H9 (cell line): Measurements from ENCODE around the gene AVPR2. TPM values are rescaled to one million over a fixed set of nuclear protein-coding genes. Genes with fewer than 3 reads are reported as not detected.

ENCODE experiments used
- DNase-seq: peaks from one replicate; pipeline ENCODE4 v3.0.0-alpha.2; 2017
- H2AFZ ChIP-seq: one replicate; pipeline ENCODE4 v1.6.1; 2013; ENCODE audit warnings: mild to moderate bottlenecking, low read length, control low read depth, moderate library complexity
- H2AK5ac ChIP-seq: 2 replicates; pipeline ENCODE4 v1.6.1; 2013; ENCODE audit warnings: low read length, control low read depth, mixed read lengths; ENCODE audit not compliant: insufficient read length
- H2BK120ac ChIP-seq: one replicate; pipeline ENCODE4 v1.6.1; 2013; ENCODE audit warnings: low read depth, mild to moderate bottlenecking, low read length, control low read depth, inconsistent platforms; ENCODE audit not compliant: poor library complexity, severe bottlenecking
- H2BK12ac ChIP-seq: 2 replicates; pipeline ENCODE4 v1.6.1; 2013; ENCODE audit warnings: low read length, control low read depth, mixed read lengths, low read depth; ENCODE audit not compliant: insufficient read length
- H2BK15ac ChIP-seq: 2 replicates; pipeline ENCODE4 v1.6.1; 2013; ENCODE audit warnings: low read depth, low read length, control low read depth
- H2BK20ac ChIP-seq: one replicate; pipeline ENCODE4 v1.6.1; 2013; ENCODE audit warnings: low read depth, mild to moderate bottlenecking, low read length, control low read depth, inconsistent platforms; ENCODE audit not compliant: poor library complexity, severe bottlenecking
- H2BK5ac ChIP-seq: 2 replicates; pipeline ENCODE4 v1.6.1; 2013; ENCODE audit warnings: low read length, control low read depth, mixed read lengths; ENCODE audit not compliant: insufficient read length
- H3K14ac ChIP-seq: 2 replicates; pipeline ENCODE4 v1.6.1; 2013; ENCODE audit warnings: low read length, control low read depth; ENCODE audit not compliant: insufficient read depth
- H3K18ac ChIP-seq: 2 replicates; pipeline ENCODE4 v1.6.1; 2013; ENCODE audit warnings: low read depth, mild to moderate bottlenecking, mixed read lengths, low read length, control low read depth; ENCODE audit not compliant: insufficient read length
- H3K23ac ChIP-seq: 2 replicates; pipeline ENCODE4 v1.6.1; 2013; ENCODE audit warnings: low read length, control low read depth, mixed read lengths, low read depth; ENCODE audit not compliant: insufficient read length
- H3K23me2 ChIP-seq: 2 replicates; pipeline ENCODE4 v1.6.1; 2013; ENCODE audit warnings: low read depth, mild to moderate bottlenecking, mixed read lengths, low read length, control low read depth; ENCODE audit not compliant: insufficient read length, poor library complexity, severe bottlenecking
- H3K27ac ChIP-seq: 2 replicates; pipeline ENCODE4 v1.5.1; 2013; ENCODE audit warnings: low read length, control low read depth, mixed read lengths, low read depth; ENCODE audit not compliant: insufficient read length
- H3K27me3 ChIP-seq: 2 replicates; pipeline ENCODE4 v1.6.1; 2013; ENCODE audit warnings: low read length, control low read depth, inconsistent platforms; ENCODE audit not compliant: insufficient read depth
- H3K4ac ChIP-seq: 2 replicates; pipeline ENCODE4 v1.6.1; 2013; ENCODE audit warnings: low read depth, mild to moderate bottlenecking, control low read depth, inconsistent platforms, low read length, moderate library complexity
- H3K4me1 ChIP-seq: 2 replicates; pipeline ENCODE4 v1.6.1; 2013; ENCODE audit warnings: low read length, control low read depth, inconsistent platforms; ENCODE audit not compliant: insufficient read depth
- H3K4me2 ChIP-seq: 2 replicates; pipeline ENCODE4 v1.6.1; 2013; ENCODE audit warnings: low read length, control low read depth, mixed read lengths; ENCODE audit not compliant: insufficient read length, insufficient read depth
- H3K56ac ChIP-seq: 2 replicates; pipeline ENCODE4 v1.6.1; 2013; ENCODE audit warnings: low read depth, mild to moderate bottlenecking, mixed read lengths, low read length, control low read depth; ENCODE audit not compliant: insufficient read length
- H3K79me1 ChIP-seq: 2 replicates; pipeline ENCODE4 v1.6.1; 2013; ENCODE audit warnings: low read depth, mild to moderate bottlenecking, moderate library complexity, low read length, control low read depth, inconsistent platforms; ENCODE audit not compliant: insufficient read depth, poor library complexity, severe bottlenecking
- H3K79me2 ChIP-seq: 2 replicates; pipeline ENCODE4 v1.6.1; 2013; ENCODE audit warnings: low read length, control low read depth, inconsistent platforms; ENCODE audit not compliant: insufficient read depth
- H3K9ac ChIP-seq: 2 replicates; pipeline ENCODE4 v1.6.1; 2013; ENCODE audit warnings: low read length, control low read depth, mixed read lengths; ENCODE audit not compliant: insufficient read length; ENCODE audit errors: extremely low read depth
- H3K9me3 ChIP-seq: one replicate; pipeline ENCODE4 v1.6.1; 2013; ENCODE audit warnings: low read depth, low read length, inconsistent platforms; ENCODE audit not compliant: control insufficient read depth
- H3T11ph ChIP-seq: one replicate; pipeline ENCODE4 v1.6.1; 2013; ENCODE audit warnings: mild to moderate bottlenecking, low read length, control low read depth, inconsistent platforms
- H4K20me1 ChIP-seq: one replicate; pipeline ENCODE4 v1.6.1; 2013; ENCODE audit not compliant: control insufficient read depth, insufficient read length, insufficient read depth
- H4K5ac ChIP-seq: 2 replicates; pipeline ENCODE4 v1.6.1; 2013; ENCODE audit warnings: low read depth, mild to moderate bottlenecking, mixed read lengths, low read length, control low read depth; ENCODE audit not compliant: insufficient read length
- H4K8ac ChIP-seq: replicated peaks from 2 replicates; pipeline ENCODE4 v1.6.1; 2013; ENCODE audit warnings: low read length, control low read depth, mixed read lengths, low read depth; ENCODE audit not compliant: insufficient read length
- H4K91ac ChIP-seq: 2 replicates; pipeline ENCODE4 v1.6.1; 2013; ENCODE audit warnings: low read depth, mild to moderate bottlenecking, moderate library complexity, mixed read lengths, low read length, control low read depth; ENCODE audit not compliant: insufficient read length
- H3K27ac Mint-ChIP-seq, 3 experiments: 2 replicates in 2 of 3; 3 replicates in 1 of 3; pipeline ENCODE4 v1.8.0; 2020 to 2021; ENCODE audit warnings: mixed read lengths in 3 of 3, mild to moderate bottlenecking in 1 of 3, moderate library complexity in 1 of 3
- H3K27me3 Mint-ChIP-seq: 2 replicates; pipeline ENCODE4 v1.8.0; 2021; ENCODE audit warnings: low read depth, mild to moderate bottlenecking, moderate library complexity, mixed read lengths
- H3K36me3 Mint-ChIP-seq, 3 experiments: 2 replicates in 2 of 3; 3 replicates in 1 of 3; pipeline ENCODE4 v1.8.0; 2020 to 2021; ENCODE audit warnings: low read depth in 3 of 3, mixed read lengths in 3 of 3; ENCODE audit not compliant: insufficient read depth in 1 of 3
- H3K4me1 Mint-ChIP-seq, 2 experiments: 2 replicates each; pipeline ENCODE4 v1.8.0; 2020; ENCODE audit warnings: mixed read lengths in 2 of 2
- H3K4me3 Mint-ChIP-seq, 2 experiments: 2 replicates in 1 of 2; 3 replicates in 1 of 2; pipeline ENCODE4 v1.8.0; 2020 to 2021; ENCODE audit warnings: mild to moderate bottlenecking in 2 of 2, mixed read lengths in 2 of 2, moderate library complexity in 1 of 2
- H3K9me3 Mint-ChIP-seq, 2 experiments: 2 replicates in 1 of 2; 3 replicates in 1 of 2; pipeline ENCODE4 v1.8.0; 2020; ENCODE audit warnings: mild to moderate bottlenecking in 2 of 2, mixed read lengths in 2 of 2, moderate library complexity in 1 of 2
- CTCF ChIP-seq: fragments of 200-600 bp; sonication (generic); conservative IDR thresholded peaks from 3 replicates; pipeline ENCODE4 v1.8.0; 2021; ENCODE audit warnings: antibody characterized with exemption, mild to moderate bottlenecking
- WGBS: extraction: QIAGEN DNeasy Blood & Tissue Kit; methylation state at CpG from one replicate; pipeline ENCODE4 v1.1.7; 2013; ENCODE audit warnings: missing lambda C conversion rate, low lambda C conversion rate, mixed read lengths; ENCODE audit not compliant: insufficient read length; ENCODE audit errors: extremely low coverage; 5-methylcytosine and 5-hydroxymethylcytosine counted together
- total RNA-seq: library from RNA; stranded (reverse); gene quantifications from 2 replicates; pipeline ENCODE4 v1.2.1, GENCODE V29; 2021

AVPR2 gene
- total RNA-seq, 1 experiment from 2014 or later: not detected

GRCh38 chrX:153927922-153928760, 23.7 kb downstream of the AVPR2 start:
- peak; percentile 97 for DNase-seq
- H3K23ac ChIP-seq: no peak overlapping the region
- no peak overlapping the region for H2AK5ac ChIP-seq
- H3K27ac ChIP-seq: no peak overlapping the region
- no peak overlapping the region for H2BK15ac ChIP-seq
- peak overlapping the region; percentile 45 for H3K9ac ChIP-seq
- TF ChIP-seq CTCF: no peak
- no peak overlapping the region for H3K4ac ChIP-seq
- no peak overlapping the region for H2BK120ac ChIP-seq
- no peak overlapping the region for H3K56ac ChIP-seq
- H3K27me3 Mint-ChIP-seq: no peaks in the 10 kb centered on the region; the same call in 1 of the 2 replicates
- H3K4me1 Mint-ChIP-seq: peaks cover 9 to 31% of the 10 kb centered on the region in 2 experiments
- H2BK20ac ChIP-seq: no peak overlapping the region
- H3K23me2 ChIP-seq: peaks cover 22% of the 10 kb centered on the region
- H4K91ac ChIP-seq: no peak overlapping the region
- H3T11ph ChIP-seq: no peak overlapping the region
- no peak overlapping the region for H2BK5ac ChIP-seq
- no CpG with 5 or more reads among the region's 76 CpGs for WGBS
- peaks cover 20% of the 10 kb centered on the region for H3K9me3 ChIP-seq
- H4K20me1 ChIP-seq: no peaks in the 10 kb centered on the region
- H3K14ac ChIP-seq: peak overlapping the region; percentile 55; the same call in 1 of the 2 replicates
- H3K4me2 ChIP-seq: peak overlapping the region; percentile 52
- H2AFZ ChIP-seq: no peak overlapping the region
- no peaks in the 10 kb centered on the region for H3K27me3 ChIP-seq
- no peaks in the 10 kb centered on the region for H3K4me1 ChIP-seq
- peak overlapping the region; percentile 78 for H3K18ac ChIP-seq
- no peaks in the 10 kb centered on the region for H3K79me1 ChIP-seq
- H2BK12ac ChIP-seq: no peak overlapping the region
- H4K5ac ChIP-seq: no peak overlapping the region
- peak overlapping the region; percentile 77 to 97 (median 94); a peak in 6 of 7 replicates for H3K27ac Mint-ChIP-seq
- H4K8ac ChIP-seq: no peak overlapping the region
- H3K36me3 Mint-ChIP-seq: peaks cover 19 to 42% (median 26%) of the 10 kb centered on the region in 3 experiments
- H3K4me3 Mint-ChIP-seq: peak overlapping the region; percentile 71 to 83
- H3K79me2 ChIP-seq: no peaks in the 10 kb centered on the region
- H3K9me3 Mint-ChIP-seq: peaks cover 59 to 68% of the 10 kb centered on the region in 2 experiments
